HG03520 (cell line): ENCODE results near the gene CEACAM19.
"Not testable (repeated sequence)": the region's sequence is repeated elsewhere in the genome, so short reads cannot be mapped to it uniquely, and the experiment has no call there.

Experiments used
- ATAC-seq: cut with Tn5 transposase; IDR thresholded peaks from one replicate; pipeline ENCODE4 v1.9.1; 2021; ENCODE audit warnings: mild to moderate bottlenecking, moderate library complexity; ENCODE audit not compliant: unreplicated experiment

Gene CEACAM19

DNA sequence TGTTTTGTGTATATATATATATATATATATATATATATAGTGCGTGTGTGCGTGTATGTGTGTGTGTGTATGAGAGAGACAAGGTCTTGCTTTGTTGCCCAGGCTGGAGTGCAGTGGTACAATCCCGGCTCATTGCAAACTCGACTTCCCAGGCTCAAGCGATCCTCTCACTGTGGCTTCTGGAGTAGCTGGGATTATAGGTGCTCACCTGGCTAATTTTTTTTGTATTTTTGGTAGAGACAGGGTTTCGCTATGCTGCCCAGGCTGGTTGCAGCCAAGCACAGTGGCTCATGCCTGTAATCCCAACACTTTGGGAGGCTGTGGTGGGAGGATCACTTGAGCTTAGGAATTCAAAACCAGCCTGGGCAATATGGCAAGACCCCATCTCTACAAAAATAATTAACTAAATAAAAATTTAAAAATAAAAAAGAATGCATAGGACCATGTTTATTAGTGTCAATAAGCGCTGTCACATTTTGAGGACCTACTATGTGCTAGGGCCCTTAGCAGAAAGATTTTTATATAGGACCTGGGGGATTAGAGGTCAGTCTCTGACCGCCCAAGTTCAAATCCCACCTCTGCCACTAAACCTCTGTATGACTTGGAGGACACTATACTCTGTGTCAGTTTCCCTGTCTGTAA is 25.8 kb upstream of the CEACAM19 start:
- ATAC-seq: no peak

GRCh38 chr19:44646049-44646416 is 25.2 kb upstream of the CEACAM19 start:
- ATAC-seq: no peak

DNA sequence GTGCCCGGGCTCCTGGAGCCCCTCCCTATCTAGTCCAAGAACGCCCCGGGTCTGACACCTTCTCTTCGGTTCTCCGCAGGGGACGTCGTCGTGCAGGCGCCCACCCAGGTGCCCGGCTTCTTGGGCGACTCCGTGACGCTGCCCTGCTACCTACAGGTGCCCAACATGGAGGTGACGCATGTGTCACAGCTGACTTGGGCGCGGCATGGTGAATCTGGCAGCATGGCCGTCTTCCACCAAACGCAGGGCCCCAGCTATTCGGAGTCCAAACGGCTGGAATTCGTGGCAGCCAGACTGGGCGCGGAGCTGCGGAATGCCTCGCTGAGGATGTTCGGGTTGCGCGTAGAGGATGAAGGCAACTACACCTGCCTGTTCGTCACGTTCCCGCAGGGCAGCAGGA is 24.1 kb upstream of the CEACAM19 start:
- no peak for ATAC-seq

GRCh38 chr19:44648631-44649251 is 22.5 kb upstream of the CEACAM19 start:
- ATAC-seq: no peak

DNA sequence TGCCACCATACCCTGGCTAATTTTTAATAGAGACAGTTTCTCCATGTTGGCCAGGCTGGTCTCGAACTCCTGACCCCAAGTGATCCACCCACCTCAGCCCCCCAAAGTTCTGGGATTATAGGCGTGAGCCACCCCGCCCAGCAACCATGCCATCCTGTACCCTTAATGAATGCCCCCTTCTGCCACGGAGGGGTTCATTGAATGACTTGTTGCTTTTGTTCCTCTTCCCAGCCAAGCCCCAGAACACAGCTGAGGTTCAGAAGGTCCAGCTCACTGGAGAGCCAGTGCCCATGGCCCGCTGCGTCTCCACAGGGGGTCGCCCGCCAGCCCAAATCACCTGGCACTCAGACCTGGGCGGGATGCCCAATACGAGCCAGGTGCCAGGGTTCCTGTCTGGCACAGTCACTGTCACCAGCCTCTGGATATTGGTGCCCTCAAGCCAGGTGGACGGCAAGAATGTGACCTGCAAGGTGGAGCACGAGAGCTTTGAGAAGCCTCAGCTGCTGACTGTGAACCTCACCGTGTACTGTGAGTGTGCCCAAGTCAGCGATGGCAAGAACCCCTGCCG is 21.6 kb upstream of the CEACAM19 start:
- no peak for ATAC-seq

DNA sequence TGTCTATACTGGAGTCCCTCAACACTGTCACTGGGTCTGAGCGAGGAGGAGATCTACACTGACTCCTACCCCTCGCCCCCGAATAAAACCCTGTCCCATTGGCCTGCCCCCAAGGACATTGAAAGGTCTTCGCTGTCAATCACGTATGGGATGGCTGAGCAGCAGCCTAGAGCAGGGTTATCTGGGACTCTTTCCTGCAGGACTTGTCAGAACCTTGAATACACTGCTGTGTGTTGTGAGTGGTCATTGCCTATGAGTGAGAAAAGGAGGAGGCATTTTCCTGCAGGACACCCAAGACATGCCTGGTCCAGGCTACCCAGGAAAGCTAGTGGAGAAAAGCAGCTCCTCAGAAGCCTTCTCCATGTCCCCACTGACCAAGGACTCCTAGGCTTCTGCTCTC is 17.9 kb upstream of the CEACAM19 start:
- ATAC-seq: no peak

DNA sequence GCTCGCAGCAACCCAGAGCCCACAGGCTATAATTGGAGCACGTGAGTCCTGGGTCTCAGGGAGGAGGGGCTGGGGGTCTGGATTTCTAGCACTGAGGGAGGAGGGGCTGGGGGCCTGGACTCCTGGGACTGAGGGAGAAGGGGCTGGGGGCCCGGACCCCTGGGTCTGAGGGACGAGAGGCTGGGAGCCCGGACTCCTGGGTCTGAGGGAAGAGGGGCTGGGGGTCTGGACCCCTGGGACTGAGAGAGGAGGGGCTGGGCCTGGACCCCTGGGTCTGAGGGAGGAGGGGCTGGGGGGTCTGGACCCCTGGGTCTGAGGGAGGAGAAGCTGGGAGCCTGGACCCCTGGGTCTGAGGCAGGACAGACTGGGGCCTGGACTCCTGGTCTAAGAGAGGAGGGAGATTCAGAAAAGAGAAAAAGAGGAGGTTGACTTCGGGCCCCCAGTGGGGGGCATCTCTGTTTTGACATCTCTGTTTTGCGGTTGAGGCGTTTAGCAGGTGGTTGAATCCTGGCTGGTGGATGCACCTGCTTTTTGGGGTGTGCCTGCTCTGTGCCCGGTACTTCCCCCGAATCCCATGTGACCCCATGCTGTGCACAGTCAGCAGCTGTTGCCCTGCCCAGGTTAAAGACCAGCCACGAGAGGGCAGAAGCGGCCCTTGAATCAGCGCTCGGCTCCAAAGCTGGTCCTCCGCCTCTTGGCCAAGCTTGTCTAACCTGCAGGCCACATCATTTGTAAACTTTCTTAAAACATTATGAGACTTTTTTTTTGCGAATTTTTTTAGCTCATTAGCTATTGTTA is 17.1 kb upstream of the CEACAM19 start:
- ATAC-seq: peak; percentile 67

DNA sequence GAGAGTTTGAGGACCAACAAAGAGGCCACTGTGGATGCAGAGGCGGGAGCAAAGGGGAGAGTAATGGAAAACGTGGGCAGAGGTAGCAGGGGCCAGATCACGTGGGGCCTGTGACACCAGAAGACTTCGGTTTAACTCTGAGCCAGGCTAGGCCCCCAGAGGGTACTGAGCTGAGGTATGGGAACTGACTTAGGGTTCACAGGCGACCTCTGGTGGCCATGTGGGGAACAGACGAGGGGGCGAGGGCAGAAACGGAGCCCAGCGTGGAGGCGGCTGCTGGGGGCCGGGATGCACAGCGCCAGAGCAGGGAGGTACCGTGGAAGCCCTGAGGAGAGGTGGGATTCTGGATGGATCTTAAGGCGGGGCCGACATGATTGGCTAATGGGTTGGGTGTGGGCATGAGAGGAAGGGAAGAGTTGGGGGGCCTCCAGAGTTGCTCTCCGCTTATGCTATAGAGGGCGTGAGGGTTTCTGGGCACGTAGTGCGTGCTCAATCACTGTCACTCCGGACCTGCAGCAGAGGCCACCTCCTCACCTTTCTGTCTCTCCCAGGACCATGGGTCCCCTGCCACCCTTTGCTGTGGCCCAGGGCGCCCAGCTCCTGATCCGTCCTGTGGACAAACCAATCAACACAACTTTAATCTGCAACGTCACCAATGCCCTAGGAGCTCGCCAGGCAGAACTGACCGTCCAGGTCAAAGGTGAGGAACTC is 13.9 kb upstream of the CEACAM19 start:
- no peak for ATAC-seq

DNA sequence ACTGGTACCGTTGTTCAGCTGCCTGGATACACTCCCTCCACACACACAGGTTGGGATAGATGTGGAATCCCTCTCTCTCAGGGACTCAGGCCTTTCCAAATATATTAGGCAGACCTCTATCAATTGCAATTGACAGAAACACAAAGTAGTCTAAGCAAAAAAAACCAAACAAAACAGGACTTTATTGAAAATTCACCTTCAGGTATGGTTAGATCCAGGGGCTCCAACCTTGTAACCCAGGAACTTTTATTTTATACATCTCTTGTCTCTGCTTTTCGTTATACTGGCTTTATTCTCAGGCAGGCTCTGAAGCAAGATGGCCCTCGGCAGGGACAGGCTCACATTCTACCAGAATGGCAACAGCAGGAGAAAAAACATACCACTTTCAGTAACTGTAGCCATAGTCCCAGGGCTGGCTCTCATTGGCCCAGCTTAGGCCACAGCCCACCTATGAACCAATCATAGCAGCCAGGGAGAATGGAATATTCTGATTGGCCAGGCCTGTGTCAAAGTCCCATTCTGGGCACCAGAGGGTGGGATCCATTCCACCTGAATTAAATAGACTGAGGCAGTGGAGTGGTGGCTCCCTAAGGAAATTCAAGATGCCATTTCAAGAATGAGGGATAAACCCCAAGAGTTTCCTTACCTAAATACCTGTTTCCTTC is 13.1 kb upstream of the CEACAM19 start:
- ATAC-seq: no peak

GRCh38 chr19:44660081-44660480 is 11.2 kb upstream of the CEACAM19 start:
- ATAC-seq: no peak

DNA sequence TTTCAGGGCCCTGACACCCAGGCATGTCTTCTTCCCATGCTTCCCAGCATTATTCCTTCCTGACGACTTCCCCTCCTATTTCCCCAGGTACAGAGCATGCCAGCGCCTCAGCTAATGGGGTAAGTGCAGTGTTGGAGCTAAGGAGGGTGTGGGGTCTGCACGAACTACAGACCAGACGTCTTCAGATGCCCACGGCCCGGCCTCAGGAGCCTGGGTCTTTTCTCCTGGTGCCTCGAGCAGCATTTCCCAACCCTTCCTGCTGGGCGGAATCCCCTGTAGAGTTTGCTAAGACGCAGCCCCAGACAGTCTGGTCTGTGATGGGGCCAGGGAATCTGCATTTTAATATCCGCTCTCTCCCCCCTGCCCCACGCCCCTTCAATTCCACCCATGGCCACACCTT is 10.1 kb upstream of the CEACAM19 start:
- no peak for ATAC-seq

GRCh38 chr19:44661904-44662303 is 9.4 kb upstream of the CEACAM19 start:
- no peak for ATAC-seq

GRCh38 chr19:44662691-44663385 is 8.4 kb upstream of the CEACAM19 start:
- ATAC-seq: no peak

- ATAC-seq: no peak
These were observed 7.3 kb upstream of the CEACAM19 start for GRCh38 chr19:44663996-44664395.

- no peak for ATAC-seq
These were observed 6.3 kb upstream of the CEACAM19 start for GRCh38 chr19:44664976-44665375.

DNA sequence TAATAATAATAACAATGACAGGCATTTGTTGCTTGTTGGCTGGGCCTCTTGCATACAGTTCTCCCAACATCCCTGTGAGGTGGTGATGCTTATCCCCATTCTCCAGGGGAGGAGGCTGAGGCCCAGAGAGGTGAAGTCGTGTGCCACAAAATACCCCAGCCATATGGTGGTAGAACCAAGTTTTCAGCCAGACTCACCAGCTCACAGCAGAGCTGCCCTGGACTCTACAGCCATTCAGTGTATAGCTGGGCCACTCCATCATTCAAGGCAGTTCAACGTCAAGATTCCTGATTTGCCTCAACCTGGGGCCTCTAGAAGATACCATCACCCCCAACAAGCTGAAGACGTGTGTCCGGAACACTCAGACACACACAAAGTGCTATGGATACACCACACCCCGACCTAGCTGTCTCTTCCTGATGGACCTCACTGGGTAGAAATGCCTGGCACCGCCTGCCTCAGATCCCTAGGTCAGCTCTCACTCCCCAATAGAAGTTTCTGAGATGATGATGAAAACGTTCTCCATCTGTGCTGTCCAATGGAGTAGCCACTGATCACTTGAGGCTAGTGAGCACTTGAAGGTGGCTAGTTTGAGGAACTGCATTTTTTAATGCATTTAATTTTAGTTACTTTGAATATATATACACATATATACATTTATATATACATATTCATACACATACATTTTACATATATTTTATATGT is 4.3 kb upstream of the CEACAM19 start:
- ATAC-seq: no peak

DNA sequence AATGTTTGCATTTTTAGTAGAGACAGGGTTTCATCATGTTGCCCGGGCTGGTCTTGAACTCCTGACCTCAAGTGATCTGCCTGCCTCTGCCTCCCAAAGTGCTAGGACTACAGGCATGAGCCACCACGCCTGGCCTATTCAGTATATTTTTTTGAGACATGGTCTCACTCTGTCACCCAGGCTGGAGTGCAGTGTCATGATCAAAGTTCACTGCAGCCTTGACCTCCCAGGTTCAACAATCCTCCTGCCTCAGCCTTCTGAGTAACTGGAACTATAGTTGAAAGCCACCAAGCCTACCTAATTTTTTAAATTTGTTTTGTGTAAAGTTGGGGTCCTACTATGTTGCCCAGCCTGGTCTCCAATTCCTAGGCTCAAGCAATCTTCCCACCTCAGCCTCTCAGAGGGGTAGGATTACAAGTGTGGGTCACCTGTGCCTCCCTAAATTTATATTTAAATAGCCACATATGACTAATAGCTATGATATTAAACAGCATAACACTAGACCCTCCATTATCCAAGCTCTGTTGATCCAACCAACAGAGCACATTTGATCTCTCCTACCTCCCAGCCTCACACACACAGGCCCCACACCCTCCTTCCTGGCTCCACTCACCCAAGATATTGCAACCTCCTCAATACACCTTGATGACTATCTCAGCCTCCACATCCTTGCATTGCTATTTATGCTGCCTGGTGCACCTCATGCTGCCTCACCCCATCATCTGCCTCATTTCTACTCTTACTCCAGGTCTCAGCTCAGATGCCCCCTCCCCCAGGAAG is 2.1 kb upstream of the CEACAM19 start:
- no peak for ATAC-seq

- ATAC-seq: not testable (repeated sequence)
These were observed 1.3 kb upstream of the CEACAM19 start for GRCh38 chr19:44670027-44670426.

DNA sequence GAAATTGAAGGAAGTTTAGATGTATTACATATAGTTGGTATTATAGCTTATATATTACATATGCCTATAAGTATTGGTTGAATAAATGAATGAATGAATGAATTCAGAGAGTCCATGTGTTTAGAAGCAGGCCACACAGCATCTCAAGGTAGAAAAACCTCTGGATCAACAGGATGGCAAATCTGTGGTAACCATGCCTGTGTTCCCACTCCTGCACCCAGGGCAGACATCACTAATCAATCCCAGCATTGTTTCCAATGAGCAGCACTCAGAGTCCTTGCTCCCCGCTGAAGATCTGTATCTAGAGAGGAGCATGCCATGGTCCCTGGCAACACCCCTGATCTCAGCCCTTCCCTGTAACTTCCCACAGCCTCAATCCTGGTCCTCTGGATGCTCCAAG is 944 bp downstream of the CEACAM19 start:
- ATAC-seq: no peak
